ENCODE measurements around the gene THUMPD3. TPM values are rescaled to one million over a fixed set of nuclear protein-coding genes. Genes with fewer than 3 reads are reported as not detected.

Gene THUMPD3
- total RNA-seq, 2 experiments from 2014 or later: 74.2 to 78.0 TPM

DNA sequence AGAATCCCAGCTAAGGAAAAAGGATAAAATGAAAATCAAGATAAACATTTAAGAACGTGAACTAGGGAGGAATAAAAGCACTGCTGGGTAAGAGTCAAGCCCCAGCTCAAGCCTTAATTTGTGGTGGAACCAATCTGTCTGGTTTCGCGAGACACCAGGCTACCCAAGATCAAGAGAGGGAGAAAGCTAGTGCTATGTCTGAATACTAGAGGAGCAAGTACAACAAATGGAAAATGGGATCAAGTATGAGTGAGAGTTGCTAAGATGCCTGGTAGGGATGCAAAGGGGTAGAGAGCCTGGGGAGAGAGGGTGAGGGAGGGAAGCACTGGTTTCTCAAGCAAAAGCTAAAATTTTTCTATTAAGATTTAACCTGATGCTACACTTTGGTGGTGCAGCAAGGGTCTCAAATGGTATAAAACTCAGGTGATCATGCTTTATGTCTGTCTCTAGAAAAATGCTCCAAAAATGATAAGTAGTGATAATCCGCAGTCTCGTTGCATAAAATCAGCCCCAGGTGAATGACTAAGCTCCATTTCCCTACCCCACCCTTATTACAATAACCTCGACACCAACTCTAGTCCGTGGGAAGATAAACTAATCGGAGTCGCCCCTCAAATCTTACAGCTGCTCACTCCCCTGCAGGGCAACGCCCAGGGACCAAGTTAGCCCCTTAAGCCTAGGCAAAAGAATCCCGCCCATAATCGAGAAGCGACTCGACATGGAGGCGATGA is 32.9 kb downstream of the THUMPD3 start:
- intact Hi-C loops (cut with DNase I, micrococcal nuclease): loop anchor here (2.0 to 5.0 kb wide), 6 partner anchors 15 to 537 kb away; partner anchors contain the start of genes THUMPD3 (in 2 of the 2), ARPC4 (in 1 of the 2), BRPF1 (in 1 of the 2) and CRELD1 (in 1 of the 2)
- Histone ChIP-seq H3K9me3 (ENCODE audit: control insufficient read depth in 1 of 2, insufficient read depth in 1 of 2, low read length in 2 of 2) (no peaks in the 10 kb centered on the region), H3K36me3 (ENCODE audit: insufficient read depth, low read length) (peaks cover 38% of the 10 kb centered on the region), H3K27me3 (ENCODE audit: control insufficient read depth in 1 of 2, insufficient read depth in 2 of 2, low read length in 2 of 2) (no peaks in the 10 kb centered on the region), H3K4me1 (ENCODE audit: insufficient read depth, low read length) (peaks cover 36% of the 10 kb centered on the region), H3K4me3 (ENCODE audit: low read length) (peak overlapping the region; percentile 74), H3K27ac (ENCODE audit: low read depth in 1 of 2, low read length in 2 of 2) (peak overlapping the region; percentile 90 to 95)
- Mint-ChIP-seq H3K27me3 (no peaks in the 10 kb centered on the region), H3K36me3 (ENCODE audit: low read depth) (peaks cover 72% of the 10 kb centered on the region), H3K9me3 (no peaks in the 10 kb centered on the region), H3K27ac (peak overlapping the region; percentile 99), H3K4me3 (peak overlapping the region; percentile 95), H3K4me1 (ENCODE audit: low read depth) (peaks cover 78% of the 10 kb centered on the region)
- ChIA-PET CTCF (interaction anchor here (1.0 to 5.3 kb wide), 7 partner anchors 9 to 43 kb away, joined by 3 to 26 read pairs (median 3); partner anchors contain the start of gene THUMPD3), POLR2A (interaction anchor here (1.0 to 7.3 kb wide), 21 partner anchors 8 to 868 kb away, joined by 3 to 209 read pairs (median 14); partner anchors contain the start of genes ARPC4, JAGN1, MTMR14 and OGG1)
- no peak for TF ChIP-seq CTCF (IDR thresholded peaks at IDR 0.05)
- ATAC-seq (ENCODE audit: poor library complexity) (no peak), DNase-seq (peak in 2 of 14 experiments; percentile 3 to 34)

- ChIA-PET CTCF (interaction anchor here (1.0 to 5.3 kb wide), 6 partner anchors 8 to 43 kb away, joined by 3 to 26 read pairs (median 4); partner anchors contain the start of gene THUMPD3), POLR2A (interaction anchor here (0.6 to 7.3 kb wide), 37 partner anchors 8 to 1876 kb away, joined by 3 to 209 read pairs (median 5); partner anchors contain the start of genes ARPC4, ATG7, BRPF1 and CRELD1)
- DNase-seq (peak in 12 of 14 experiments; percentile 61 to 93 (median 75)), ATAC-seq (ENCODE audit: poor library complexity) (peak; percentile 45)
- Histone ChIP-seq H3K36me3 (ENCODE audit: insufficient read depth, low read length) (peaks cover 32% of the 10 kb centered on the region), H3K27me3 (ENCODE audit: control insufficient read depth in 1 of 2, insufficient read depth in 2 of 2, low read length in 2 of 2) (no peaks in the 10 kb centered on the region), H3K4me3 (ENCODE audit: low read length) (peak overlapping the region; percentile 74), H3K4me1 (ENCODE audit: insufficient read depth, low read length) (peaks cover 32% of the 10 kb centered on the region), H3K27ac (ENCODE audit: low read depth in 1 of 2, low read length in 2 of 2) (peak overlapping the region; percentile 90 to 95), H3K9me3 (ENCODE audit: control insufficient read depth in 1 of 2, insufficient read depth in 1 of 2, low read length in 2 of 2) (no peaks in the 10 kb centered on the region)
- no peaks in the 10 kb centered on the region for H3K27me3 Mint-ChIP-seq
- peaks cover 78% of the 10 kb centered on the region for H3K4me1 Mint-ChIP-seq (ENCODE audit: low read depth)
- intact Hi-C loops (cut with DNase I, micrococcal nuclease): loop anchor here (2.0 to 5.0 kb wide), 6 partner anchors 15 to 536 kb away; partner anchors contain the start of genes ARPC4 (in 1 of the 2), BRPF1 (in 1 of the 2), CRELD1 (in 1 of the 2) and MTMR14 (in 1 of the 2)
- H3K4me3 Mint-ChIP-seq: peak overlapping the region; percentile 95
- no peak for TF ChIP-seq CTCF (IDR thresholded peaks at IDR 0.05)
- no peaks in the 10 kb centered on the region for H3K9me3 Mint-ChIP-seq
- H3K27ac Mint-ChIP-seq: peak overlapping the region; percentile 99
- H3K36me3 Mint-ChIP-seq (ENCODE audit: low read depth): peaks cover 67% of the 10 kb centered on the region
These were observed 33.4 kb downstream of the THUMPD3 start for GRCh38 chr3:9396301-9396631.

DNA sequence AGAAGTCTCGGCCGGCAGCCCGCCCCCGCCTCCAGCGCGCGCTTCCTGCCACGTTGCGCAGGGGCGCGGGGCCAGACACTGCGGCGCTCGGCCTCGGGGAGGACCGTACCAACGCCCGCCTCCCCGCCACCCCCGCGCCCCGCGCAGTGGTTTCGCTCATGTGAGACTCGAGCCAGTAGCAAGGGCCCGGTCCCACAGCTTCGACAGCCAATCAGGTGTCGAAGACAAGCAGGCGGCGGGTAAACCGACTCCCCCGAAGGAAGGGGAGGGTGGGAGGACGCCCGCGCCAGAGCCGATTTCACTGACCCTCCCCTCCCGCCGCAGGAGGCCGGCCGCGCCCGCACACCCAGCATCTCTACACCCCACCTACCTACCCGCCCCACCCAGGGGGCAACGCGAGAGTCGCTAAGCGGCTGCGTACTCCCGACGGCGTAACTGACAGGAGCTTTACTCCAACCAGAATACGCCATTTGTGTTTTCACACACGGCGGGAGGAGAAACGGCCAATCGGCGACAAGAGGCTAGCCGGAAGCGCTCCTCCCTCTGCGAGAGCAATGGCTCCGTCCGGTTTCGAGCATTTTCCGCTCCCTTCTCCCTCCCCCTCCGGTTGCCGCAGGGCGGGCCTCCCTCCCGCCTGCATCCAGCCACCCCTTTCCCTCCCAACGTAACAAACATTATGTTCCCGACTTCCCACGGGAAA is 33.9 kb downstream of the THUMPD3 start:
- ATAC-seq (ENCODE audit: poor library complexity): peak; percentile 65
- no peaks in the 10 kb centered on the region for H3K27me3 Mint-ChIP-seq
- peak overlapping the region; percentile 95 for H3K4me3 Mint-ChIP-seq
- no peak for TF ChIP-seq CTCF (IDR thresholded peaks at IDR 0.05)
- H3K9me3 Mint-ChIP-seq: no peaks in the 10 kb centered on the region
- ChIA-PET CTCF (interaction anchor here (1.1 to 5.3 kb wide), 3 partner anchors 8 to 44 kb away, joined by 3 to 26 read pairs (median 6); no protein-coding TSS in a partner anchor), POLR2A (interaction anchor here (0.6 to 7.3 kb wide), 38 partner anchors 8 to 1875 kb away, joined by 3 to 209 read pairs (median 5); partner anchors contain the start of genes ARPC4, ATG7, BRPF1 and CRELD1)
- intact Hi-C loops (cut with DNase I, micrococcal nuclease): loop anchor here (1.0 to 5.0 kb wide), 7 partner anchors 14 to 536 kb away; partner anchors contain the start of genes ARPC4 (in 1 of the 2), BRPF1 (in 1 of the 2), CRELD1 (in 1 of the 2) and MTMR14 (in 1 of the 2)
- peaks cover 30% of the 10 kb centered on the region for H3K4me1 ChIP-seq (ENCODE audit: insufficient read depth, low read length)
- DNase-seq: peak; percentile 98 to 100 (median 99)
- H3K27ac ChIP-seq (ENCODE audit: low read depth in 1 of 2, low read length in 2 of 2): peak overlapping the region; percentile 90 to 95
- H3K4me1 Mint-ChIP-seq (ENCODE audit: low read depth): peaks cover 78% of the 10 kb centered on the region
- H3K9me3 ChIP-seq (ENCODE audit: control insufficient read depth in 1 of 2, insufficient read depth in 1 of 2, low read length in 2 of 2): no peaks in the 10 kb centered on the region
- peak overlapping the region; percentile 99 for H3K27ac Mint-ChIP-seq
- H3K36me3 Mint-ChIP-seq (ENCODE audit: low read depth): peaks cover 62% of the 10 kb centered on the region
- H3K27me3 ChIP-seq (ENCODE audit: control insufficient read depth in 1 of 2, insufficient read depth in 2 of 2, low read length in 2 of 2): no peaks in the 10 kb centered on the region
- H3K36me3 ChIP-seq (ENCODE audit: insufficient read depth, low read length): peaks cover 28% of the 10 kb centered on the region
- peak overlapping the region; percentile 74 for H3K4me3 ChIP-seq (ENCODE audit: low read length)
